Mononuclear cell (primary cell): ENCODE data around the gene ZNF362. TPM values are rescaled to one million over a fixed set of nuclear protein-coding genes. Genes with fewer than 3 reads are reported as not detected.

Source experiments
- H3K27me3 ChIP-seq: 2 replicates; pipeline ENCODE4 v1.6.0; 2011; ENCODE audit warnings: low read length, control low read depth; ENCODE audit not compliant: insufficient read depth
- H3K4me1 ChIP-seq: 2 replicates; pipeline ENCODE4 v1.5.1; 2011; ENCODE audit warnings: mild to moderate bottlenecking, low read length, control low read depth; ENCODE audit not compliant: insufficient read depth
- H3K4me3 ChIP-seq: 2 replicates; pipeline ENCODE4 v1.5.1; 2011; ENCODE audit warnings: mild to moderate bottlenecking, low read length, moderate library complexity
- H3K9me3 ChIP-seq: 2 replicates; pipeline ENCODE4 v1.5.1; 2011; ENCODE audit warnings: low read depth, mild to moderate bottlenecking, control low read depth, low read length
- total RNA-seq: library from RNA; depleted of rRNA; stranded (reverse); fragments of >200 nt; gene quantifications from one replicate; pipeline ENCODE4 v1.2.3, GENCODE V29; 2012

The ZNF362 gene
- total RNA-seq, 1 donor = 11.8 TPM

DNA sequence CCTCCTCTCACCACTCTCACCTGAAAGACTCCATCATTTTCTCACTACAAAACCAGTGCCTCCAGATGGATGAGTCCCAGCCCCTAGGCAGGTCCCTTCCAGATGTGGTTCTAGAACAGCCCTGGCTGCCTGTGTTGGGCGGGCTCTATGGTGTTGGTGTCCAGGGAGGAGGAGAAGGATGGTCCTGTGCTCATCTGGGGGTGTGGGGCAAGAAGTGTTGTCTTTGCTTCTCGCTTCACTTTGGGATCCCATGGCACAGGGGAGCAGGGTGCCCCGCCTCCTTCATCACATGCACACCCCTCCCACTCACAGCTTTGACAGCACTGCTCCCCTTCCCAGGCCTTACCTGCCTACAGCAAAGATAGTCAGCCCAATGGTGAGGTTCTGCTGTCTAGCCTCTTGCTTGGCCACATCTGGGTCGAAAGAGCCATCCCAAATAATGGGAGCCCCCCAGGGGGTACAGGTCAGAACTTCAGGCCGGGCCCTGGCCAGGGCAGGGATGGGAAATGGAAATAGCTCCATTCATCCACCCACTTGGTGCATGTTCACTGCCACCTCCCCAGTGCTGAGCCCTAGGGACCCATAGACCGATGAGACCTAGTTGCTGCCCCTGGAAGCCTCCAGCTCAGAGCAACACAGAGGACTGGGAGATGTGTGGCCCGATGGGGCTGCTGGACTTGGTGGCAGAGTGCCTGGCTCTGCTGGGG is 55.6 kb downstream of the ZNF362 start:
- peaks cover 1% of the 10 kb centered on the region for H3K27me3 ChIP-seq
- H3K4me1 ChIP-seq = peaks cover 3% of the 10 kb centered on the region
- H3K4me3 ChIP-seq = no peak overlapping the region
- no peaks in the 10 kb centered on the region for H3K9me3 ChIP-seq

DNA sequence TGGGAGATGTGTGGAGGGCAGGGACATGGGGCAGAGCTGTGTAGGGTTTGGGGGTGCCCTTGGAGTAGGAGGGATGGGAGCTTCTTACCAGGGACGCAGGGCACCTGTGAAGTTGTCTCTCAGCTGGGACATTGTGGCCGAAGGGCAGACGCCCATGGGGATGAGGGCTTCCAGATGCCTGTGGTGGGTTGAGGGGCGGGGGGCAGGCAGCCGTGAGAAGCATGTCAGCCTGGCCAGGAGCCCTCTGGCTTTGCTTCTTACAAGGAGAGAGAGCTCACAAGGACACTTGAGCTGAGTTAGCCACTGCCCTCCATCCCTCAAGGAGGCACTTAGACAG is 56.1 kb downstream of the ZNF362 start:
- no peak overlapping the region for H3K4me3 ChIP-seq
- no peaks in the 10 kb centered on the region for H3K27me3 ChIP-seq
- H3K4me1 ChIP-seq = no peaks in the 10 kb centered on the region
- H3K9me3 ChIP-seq = no peaks in the 10 kb centered on the region

DNA sequence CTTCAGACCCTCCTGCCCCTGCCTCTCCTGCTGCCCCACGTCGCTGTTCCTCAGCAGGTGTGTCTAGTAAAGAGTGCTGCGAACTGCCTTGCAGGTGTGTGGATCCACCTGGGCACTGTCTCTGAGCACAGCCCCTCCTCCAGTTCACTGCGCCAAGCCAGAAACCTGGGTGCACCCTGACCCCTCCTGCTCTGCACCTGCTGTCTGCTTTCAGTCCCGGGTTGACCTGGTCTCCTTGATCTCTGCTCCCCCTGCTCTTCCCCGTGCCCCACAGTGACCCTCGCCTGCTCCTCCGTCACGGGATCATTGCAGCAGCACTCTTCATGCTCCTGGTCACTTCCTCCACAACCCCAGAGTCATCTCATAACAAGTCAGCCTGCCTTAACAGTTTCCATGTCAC is 58.1 kb downstream of the ZNF362 start:
- H3K9me3 ChIP-seq = no peaks in the 10 kb centered on the region
- H3K4me1 ChIP-seq = no peaks in the 10 kb centered on the region
- no peaks in the 10 kb centered on the region for H3K27me3 ChIP-seq
- no peak overlapping the region for H3K4me3 ChIP-seq

DNA sequence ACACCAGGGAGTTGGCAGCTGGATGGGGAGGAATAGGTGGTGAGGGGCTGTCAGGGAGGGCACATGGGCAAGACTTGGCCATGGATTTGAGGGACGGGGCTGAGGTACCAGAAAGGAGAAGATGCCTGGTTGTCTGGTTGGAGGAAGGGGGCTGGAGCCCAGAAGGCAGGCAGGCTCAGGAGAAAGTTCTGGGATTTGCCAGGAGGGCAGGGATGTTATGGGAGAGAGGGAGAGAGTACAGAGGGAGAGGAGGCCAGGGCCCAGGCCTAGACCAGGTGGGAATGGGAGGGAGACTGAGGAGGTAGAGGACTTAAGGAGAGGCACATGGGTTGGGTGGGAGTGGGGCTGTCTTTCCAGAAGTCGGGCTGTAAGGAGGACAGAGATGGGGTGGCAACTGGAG is 60.3 kb downstream of the ZNF362 start:
- H3K27me3 ChIP-seq = no peaks in the 10 kb centered on the region
- no peaks in the 10 kb centered on the region for H3K9me3 ChIP-seq
- no peak overlapping the region for H3K4me3 ChIP-seq
- no peaks in the 10 kb centered on the region for H3K4me1 ChIP-seq

DNA sequence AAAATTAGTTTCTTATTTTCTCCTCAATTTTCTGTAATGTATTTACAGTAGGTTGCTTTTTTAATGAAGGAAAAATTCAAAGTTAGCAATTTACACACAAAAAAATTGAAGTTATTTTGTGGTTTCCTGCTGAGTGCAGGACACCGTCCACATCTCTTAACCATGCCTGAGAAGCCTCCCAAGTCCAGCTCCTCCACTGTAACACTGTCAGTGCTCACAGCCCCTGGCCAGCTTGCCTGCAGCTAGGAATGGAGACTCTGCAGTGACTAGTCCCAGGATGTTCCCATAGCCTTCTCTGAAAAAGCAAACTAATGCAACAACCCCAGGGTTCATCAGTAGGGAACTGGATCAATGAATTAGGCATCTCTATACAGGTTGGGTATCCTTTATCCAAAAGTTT is 61.1 kb downstream of the ZNF362 start:
- Histone ChIP-seq H3K27me3 (no peaks in the 10 kb centered on the region), H3K9me3 (no peaks in the 10 kb centered on the region), H3K4me1 (no peaks in the 10 kb centered on the region), H3K4me3 (no peak overlapping the region)

DNA sequence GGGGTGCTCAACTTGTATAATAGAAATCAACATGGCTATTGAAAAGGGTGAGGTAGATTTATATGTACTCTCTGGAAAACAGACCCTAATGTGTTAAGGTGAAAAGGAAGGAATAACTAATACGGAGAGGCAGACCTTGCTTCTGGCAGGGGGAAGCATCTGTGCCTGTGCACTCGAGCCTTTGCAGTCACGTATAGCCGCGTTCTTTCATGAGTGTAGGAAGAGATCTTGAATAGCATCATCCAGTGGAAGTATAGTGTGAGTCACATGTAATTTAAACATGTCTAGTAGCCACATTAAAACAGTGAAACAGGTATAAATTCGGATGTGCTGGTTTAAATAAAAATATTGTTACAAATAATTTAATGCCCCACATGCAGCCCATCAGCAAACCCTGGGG is 61.7 kb downstream of the ZNF362 start:
- H3K27me3 ChIP-seq = no peaks in the 10 kb centered on the region
- H3K9me3 ChIP-seq = no peaks in the 10 kb centered on the region
- no peak overlapping the region for H3K4me3 ChIP-seq
- no peaks in the 10 kb centered on the region for H3K4me1 ChIP-seq

DNA sequence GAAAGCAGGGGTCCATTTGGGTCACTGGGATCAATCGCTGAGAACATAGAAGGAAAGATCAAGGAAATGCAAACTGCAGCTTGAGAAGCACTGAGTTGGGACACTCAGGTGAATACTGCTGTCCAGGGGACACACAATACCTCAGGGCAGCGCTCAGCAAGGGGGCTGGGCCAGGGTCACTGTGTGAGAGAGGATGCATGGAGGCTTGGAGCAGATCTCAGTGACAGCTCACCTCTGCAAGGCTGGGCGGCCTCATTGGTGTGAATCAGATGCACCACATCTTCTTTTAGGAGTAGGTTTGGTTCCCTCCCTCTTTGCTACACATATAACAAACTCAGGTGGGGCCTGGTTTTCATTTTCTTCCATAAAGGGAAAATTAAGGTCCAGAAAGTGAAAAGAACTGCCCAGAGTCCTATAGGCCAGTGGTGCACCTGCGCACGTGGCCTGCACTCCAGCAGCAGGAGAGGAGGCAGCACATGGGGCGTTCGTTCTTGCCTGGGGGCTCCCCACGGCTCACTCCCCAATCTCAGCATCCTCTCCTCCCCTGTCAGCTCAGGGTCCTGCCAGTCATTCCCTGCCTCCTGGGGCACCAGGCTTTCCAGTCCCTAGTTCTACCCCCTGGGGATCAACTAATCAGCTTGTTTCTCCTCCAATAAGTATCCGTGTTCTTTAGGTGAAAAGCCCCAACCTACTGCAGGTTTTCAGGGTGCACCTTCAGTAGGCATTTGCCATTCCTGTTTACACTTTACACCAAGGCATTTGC is 63.1 kb downstream of the ZNF362 start:
- Histone ChIP-seq H3K9me3 (no peaks in the 10 kb centered on the region), H3K27me3 (no peaks in the 10 kb centered on the region), H3K4me3 (no peak overlapping the region), H3K4me1 (no peaks in the 10 kb centered on the region)

DNA sequence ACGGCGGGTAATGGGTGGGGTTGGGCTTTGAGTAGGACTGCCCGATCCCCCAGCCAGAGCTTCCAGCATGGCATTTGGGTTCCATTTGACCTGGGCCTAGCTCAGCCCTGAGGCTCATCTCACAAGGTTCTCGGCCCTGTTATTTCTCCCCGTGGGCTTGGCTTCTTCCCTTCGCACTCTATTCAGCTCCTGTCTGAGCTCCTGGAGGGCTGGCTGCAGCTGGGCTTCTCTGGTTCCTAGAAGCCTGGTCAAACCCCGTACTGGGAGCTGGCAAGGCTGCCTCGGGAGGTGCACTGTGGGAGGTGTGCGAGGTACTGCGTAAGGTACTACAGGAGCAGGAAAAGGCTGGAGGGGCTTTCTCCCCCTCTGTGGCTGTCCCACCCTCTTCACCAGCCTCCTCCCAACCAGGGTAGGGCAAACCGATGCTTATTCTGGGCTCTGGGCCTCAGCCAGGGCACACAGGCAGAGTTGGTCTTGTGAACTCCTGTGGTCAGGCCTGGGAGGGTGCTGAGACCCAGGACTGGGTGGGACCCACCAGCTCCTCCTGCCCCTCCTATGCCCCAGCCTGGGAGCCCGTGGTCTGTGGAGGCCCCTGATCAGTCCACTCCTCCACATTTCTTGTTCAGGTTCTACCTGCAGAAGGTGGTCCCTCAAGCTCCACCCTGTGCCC is 63.8 kb downstream of the ZNF362 start:
- Histone ChIP-seq H3K4me1 (no peaks in the 10 kb centered on the region), H3K27me3 (no peaks in the 10 kb centered on the region), H3K4me3 (no peak overlapping the region), H3K9me3 (no peaks in the 10 kb centered on the region)

DNA sequence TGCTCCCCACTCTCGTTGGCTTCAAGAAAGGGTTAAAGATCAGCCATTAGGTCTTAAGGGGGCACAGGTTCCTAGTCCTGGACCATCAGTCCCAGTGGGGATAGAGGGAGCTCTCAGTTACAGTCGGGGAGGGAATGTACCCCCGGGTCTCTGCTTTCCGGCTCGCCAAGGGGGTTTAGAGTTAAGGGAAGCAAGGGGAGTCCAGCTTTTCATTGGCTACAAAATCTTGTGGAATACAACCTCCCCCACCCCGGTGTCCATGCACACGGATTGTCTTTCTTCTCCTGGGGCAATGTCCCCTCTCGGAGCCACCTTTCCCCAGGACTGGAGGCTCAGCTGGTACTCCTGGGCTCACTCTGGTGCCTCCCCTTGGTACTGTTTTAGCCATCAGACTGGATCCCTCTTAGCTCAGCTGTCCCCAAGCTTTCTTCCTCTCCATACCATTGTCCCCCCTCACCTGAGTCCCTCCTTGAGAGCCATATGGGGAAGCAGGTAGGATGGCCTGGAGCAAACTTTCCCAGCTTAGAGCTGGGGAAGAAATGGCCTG is 64.4 kb downstream of the ZNF362 start, which contains the start of gene A3GALT2:
Gene A3GALT2, minus strand, starts transcription at position 480 of the 547 bp plus-strand sequence. Its CDS starts 0 bp downstream, at position 480.
- Histone ChIP-seq H3K4me3 (no peak within 1 kb of the TSS), H3K9me3 (no peaks in the 10 kb centered on the region), H3K27me3 (no peaks in the 10 kb centered on the region), H3K4me1 (peaks cover 4% of the 10 kb centered on the region)

DNA sequence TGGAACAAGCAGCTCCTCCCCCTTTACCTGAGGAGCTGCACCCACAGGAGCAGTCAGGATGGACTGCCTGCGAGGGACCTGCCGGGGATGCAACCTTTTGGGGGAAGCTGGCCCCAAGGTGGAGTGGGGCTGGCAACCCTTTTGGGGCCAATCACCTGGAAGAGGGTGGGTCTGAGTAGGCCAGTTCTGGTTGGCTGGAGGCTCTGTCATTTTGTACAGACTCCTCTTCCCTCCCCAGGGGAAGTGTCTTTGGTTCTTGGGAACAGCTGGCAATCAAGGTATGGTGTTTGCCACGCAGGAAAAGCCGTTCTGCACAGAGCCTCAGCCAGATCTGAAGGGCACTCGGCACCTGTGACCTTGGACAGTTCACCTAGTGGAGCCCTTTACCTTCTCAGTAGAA is 64.9 kb downstream of the ZNF362 start:
- H3K4me1 ChIP-seq = peaks cover 9% of the 10 kb centered on the region
- no peaks in the 10 kb centered on the region for H3K9me3 ChIP-seq
- H3K4me3 ChIP-seq = no peak overlapping the region
- H3K27me3 ChIP-seq = no peaks in the 10 kb centered on the region

DNA sequence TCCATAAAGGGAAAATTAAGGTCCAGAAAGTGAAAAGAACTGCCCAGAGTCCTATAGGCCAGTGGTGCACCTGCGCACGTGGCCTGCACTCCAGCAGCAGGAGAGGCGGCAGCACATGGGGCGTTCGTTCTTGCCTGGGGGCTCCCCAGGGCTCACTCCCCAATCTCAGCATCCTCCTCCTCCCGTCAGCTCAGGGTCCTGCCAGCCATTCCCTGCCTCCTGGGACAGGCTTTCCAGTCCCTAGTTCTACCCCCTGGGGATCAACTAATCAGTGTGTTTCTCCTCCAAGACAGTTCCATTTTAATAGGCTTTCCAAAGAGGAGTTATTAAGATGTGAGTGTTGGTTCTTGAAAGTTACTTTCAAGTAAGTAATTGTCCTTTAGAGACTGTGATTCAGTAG is 65.8 kb downstream of the ZNF362 start:
- no peak overlapping the region for H3K4me3 ChIP-seq
- H3K9me3 ChIP-seq = no peaks in the 10 kb centered on the region
- peaks cover 18% of the 10 kb centered on the region for H3K4me1 ChIP-seq
- no peaks in the 10 kb centered on the region for H3K27me3 ChIP-seq

DNA sequence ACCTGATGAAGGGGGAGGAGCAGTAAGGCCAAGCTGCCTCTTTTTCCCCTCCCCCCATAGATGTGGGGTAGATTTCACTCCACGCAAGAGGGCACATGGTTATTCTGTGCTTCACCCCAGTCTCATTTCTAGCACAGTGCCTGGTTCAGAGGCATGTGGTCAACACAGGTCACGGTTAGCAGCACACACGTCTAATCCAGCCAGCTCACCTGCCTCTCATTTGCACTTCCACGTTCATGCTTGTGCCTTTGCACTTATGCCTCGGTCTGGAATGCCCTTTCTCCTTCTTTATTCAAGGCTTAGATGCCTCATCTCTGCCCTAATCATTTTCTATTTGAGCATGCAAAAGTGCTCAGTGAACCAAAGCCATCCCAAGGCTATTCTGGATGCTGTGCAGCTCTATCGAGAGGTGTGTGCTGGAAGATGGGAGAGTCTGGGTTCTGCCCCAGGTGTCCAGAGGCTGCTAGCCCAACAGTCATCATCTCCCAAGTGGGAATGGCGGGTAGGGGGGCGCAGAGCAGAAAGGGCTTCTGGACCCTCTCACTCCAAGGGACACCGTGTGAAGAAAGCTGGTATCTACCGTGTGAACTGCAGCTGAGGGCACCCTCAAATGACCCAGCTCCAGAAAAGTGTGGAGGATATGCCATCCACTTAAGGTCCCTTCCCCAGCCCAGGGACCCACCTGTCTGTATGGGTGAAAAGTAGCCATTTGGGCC is 66.7 kb downstream of the ZNF362 start:
- H3K4me1 ChIP-seq = peaks cover 27% of the 10 kb centered on the region
- H3K9me3 ChIP-seq = no peaks in the 10 kb centered on the region
- no peak overlapping the region for H3K4me3 ChIP-seq
- no peaks in the 10 kb centered on the region for H3K27me3 ChIP-seq

DNA sequence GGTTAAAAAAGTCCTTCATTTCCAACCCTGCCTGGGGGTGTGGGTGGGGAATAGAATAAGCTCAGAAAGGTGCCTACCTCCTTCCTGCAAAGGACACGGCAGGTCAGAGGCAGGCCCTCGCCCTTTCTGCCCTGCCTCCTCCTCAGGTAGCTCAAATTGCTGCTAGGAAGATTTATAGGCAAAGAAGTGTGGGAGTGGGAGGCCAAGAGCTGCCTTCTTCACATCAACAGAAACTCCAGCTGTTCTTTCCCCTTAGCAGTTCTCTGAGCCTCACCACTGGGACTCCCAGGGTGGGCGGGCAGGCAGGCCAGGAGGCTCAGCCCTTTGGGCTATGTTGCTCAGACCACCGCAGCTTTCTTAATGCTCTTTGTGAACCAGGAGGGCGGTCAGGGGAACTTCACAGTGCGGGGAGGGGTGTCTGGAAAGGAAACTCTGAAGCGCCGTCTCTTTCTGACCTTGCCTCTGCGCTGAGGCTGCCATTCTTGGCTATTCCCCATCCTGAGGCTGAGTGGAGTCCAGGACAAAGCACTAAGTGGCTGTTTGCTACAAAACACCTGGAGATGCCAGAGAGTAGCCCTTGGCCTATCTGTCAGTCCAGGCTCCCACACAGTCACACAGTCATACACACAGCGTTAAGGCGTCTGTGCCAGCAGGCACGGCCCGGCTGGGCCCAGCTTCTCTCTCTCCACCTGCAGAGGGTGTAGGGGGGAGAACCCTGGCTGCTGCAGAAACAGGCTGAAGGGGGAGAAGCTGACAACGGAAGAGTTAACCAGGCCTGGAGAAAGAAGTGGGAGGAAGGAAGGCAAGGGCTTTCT is 67.6 kb downstream of the ZNF362 start:
- H3K4me3 ChIP-seq = no peak overlapping the region
- no peaks in the 10 kb centered on the region for H3K27me3 ChIP-seq
- H3K4me1 ChIP-seq = peaks cover 36% of the 10 kb centered on the region
- no peaks in the 10 kb centered on the region for H3K9me3 ChIP-seq
